ENCODE measurements around the gene DAB1. TPM values are rescaled to one million over a fixed set of nuclear protein-coding genes. Genes with fewer than 3 reads are reported as not detected.

DAB1 gene
- total RNA-seq, 6 experiments from 2014 or later, result 0.76 to 1.9 (median 1.1) TPM

- peak in 3 of 4 donors; percentile 6 to 40 (median 23) for ATAC-seq
- Histone ChIP-seq H3K36me3 (no peaks in the 10 kb centered on the region), H3K9me3 (no peaks in the 10 kb centered on the region), H3K27ac (no peak overlapping the region), H3K27me3 (peaks cover 0 to 6% of the 10 kb centered on the region in 2 donors), H3K4me1 (peaks cover 0 to 11% (median 0%) of the 10 kb centered on the region in 4 donors), H3K4me3 (peak overlapping the region in 1 of 3 donors; percentile 7)
- DNase-seq, result peak in 1 of 3 donors; percentile 21
- intact Hi-C loops (cut with DNase I), result no loop called here
- TF ChIP-seq POLR2A (IDR thresholded peaks at IDR 0.05) (no peak), CTCF (IDR thresholded peaks at IDR 0.05) (no peak)
- WGBS (ENCODE audit: insufficient coverage, low coverage, low lambda C conversion rate, missing lambda C conversion rate), result 3% methylated on average over 22 of the region's 66 CpGs
These were observed 1.4 kb downstream of the DAB1 start for GRCh38 chr1:57422271-57423134.

GRCh38 chr1:57421806-57422205, 2.1 kb downstream of the DAB1 start:
- no peaks in the 10 kb centered on the region for H3K9me3 ChIP-seq
- H3K27me3 ChIP-seq, result peaks cover 0 to 6% of the 10 kb centered on the region in 2 donors
- TF ChIP-seq POLR2A (IDR thresholded peaks at IDR 0.05) (no peak), CTCF (IDR thresholded peaks at IDR 0.05) (no peak)
- no peak overlapping the region for H3K27ac ChIP-seq
- H3K4me1 ChIP-seq, result peaks cover 0 to 11% (median 0%) of the 10 kb centered on the region in 4 donors
- DNase-seq (no peak), ATAC-seq (no peak)
- WGBS (ENCODE audit: insufficient coverage, low coverage, low lambda C conversion rate, missing lambda C conversion rate), result 2% methylated on average over 9 of the region's 10 CpGs
- H3K36me3 ChIP-seq, result no peaks in the 10 kb centered on the region
- no peak overlapping the region for H3K4me3 ChIP-seq
- intact Hi-C loops (cut with DNase I), result no loop called here

GRCh38 chr1:57420981-57421785, 2.7 kb downstream of the DAB1 start:
- Histone ChIP-seq H3K4me1 (peaks cover 0 to 11% (median 0%) of the 10 kb centered on the region in 4 donors), H3K4me3 (no peak overlapping the region), H3K27me3 (peaks cover 0 to 6% of the 10 kb centered on the region in 2 donors), H3K27ac (no peak overlapping the region), H3K9me3 (no peaks in the 10 kb centered on the region), H3K36me3 (no peaks in the 10 kb centered on the region)
- intact Hi-C loops (cut with DNase I), result no loop called here
- TF ChIP-seq CTCF (IDR thresholded peaks at IDR 0.05) (no peak), POLR2A (IDR thresholded peaks at IDR 0.05) (no peak)
- WGBS (ENCODE audit: insufficient coverage, low coverage, low lambda C conversion rate, missing lambda C conversion rate), result 16% methylated on average over 9 of the region's 9 CpGs
- no peak for DNase-seq
- ATAC-seq, result no peak

- TF ChIP-seq POLR2A (IDR thresholded peaks at IDR 0.05), result no peak
- TF ChIP-seq CTCF (IDR thresholded peaks at IDR 0.05), result no peak
- H3K27me3 ChIP-seq, result peaks cover 0 to 6% of the 10 kb centered on the region in 2 donors
- no peak for ATAC-seq
These were observed 4.9 kb downstream of the DAB1 start for GRCh38 chr1:57418971-57419370.

More at GRCh38 chr1:57418971-57419370, 4.9 kb downstream of the DAB1 start:
- no peak overlapping the region for H3K27ac ChIP-seq
- 63% methylated on average over 4 of the region's 4 CpGs for WGBS (ENCODE audit: insufficient coverage, low coverage, low lambda C conversion rate, missing lambda C conversion rate)
- DNase-seq, result no peak
- no peak overlapping the region for H3K4me3 ChIP-seq
- H3K9me3 ChIP-seq, result no peaks in the 10 kb centered on the region
- H3K36me3 ChIP-seq, result no peaks in the 10 kb centered on the region
- intact Hi-C loops (cut with DNase I), result no loop called here
- H3K4me1 ChIP-seq, result peaks cover 0 to 11% (median 0%) of the 10 kb centered on the region in 4 donors

Data from right lobe of liver (tissue), 6 donors.